ENCODE measurements around the gene SEC23B. TPM values are rescaled to one million over a fixed set of nuclear protein-coding genes. Genes with fewer than 3 reads are reported as not detected.

SEC23B gene
- total RNA-seq, 2 experiments from 2014 or later, result 88.5 to 89.3 TPM

GRCh38 chr20:18588574-18588933 lies 80.8 kb downstream of the SEC23B start:
- no peak for DNase-seq
- ChIA-PET POLR2A (interaction anchor here (0.7 to 1.5 kb wide), 5 partner anchors 11 to 122 kb away, joined by 3 to 4 read pairs (median 3); partner anchors contain the start of genes DZANK1 and POLR3F), CTCF (interaction anchor here (1.1 to 1.2 kb wide), 3 partner anchors 10 to 81 kb away, joined by 3 to 4 read pairs (median 3); partner anchors contain the start of gene SEC23B)
- H3K4me1 Mint-ChIP-seq (ENCODE audit: low read depth), result peaks cover 29% of the 10 kb centered on the region
- peak overlapping the region; percentile 86 for H3K27ac Mint-ChIP-seq
- H3K36me3 Mint-ChIP-seq (ENCODE audit: low read depth), result no peaks in the 10 kb centered on the region
- H3K4me3 Mint-ChIP-seq, result peak overlapping the region; percentile 89
- peaks cover 6% of the 10 kb centered on the region for H3K27me3 Mint-ChIP-seq
- intact Hi-C loops (cut with micrococcal nuclease), result loop anchor here (5.0 kb wide), 1 partner anchor 81 kb away; the partner anchor contains the start of gene SEC23B
- no peaks in the 10 kb centered on the region for H3K9me3 Mint-ChIP-seq
- TF ChIP-seq CTCF (IDR thresholded peaks at IDR 0.05), result no peak
- no peak for ATAC-seq

DNA sequence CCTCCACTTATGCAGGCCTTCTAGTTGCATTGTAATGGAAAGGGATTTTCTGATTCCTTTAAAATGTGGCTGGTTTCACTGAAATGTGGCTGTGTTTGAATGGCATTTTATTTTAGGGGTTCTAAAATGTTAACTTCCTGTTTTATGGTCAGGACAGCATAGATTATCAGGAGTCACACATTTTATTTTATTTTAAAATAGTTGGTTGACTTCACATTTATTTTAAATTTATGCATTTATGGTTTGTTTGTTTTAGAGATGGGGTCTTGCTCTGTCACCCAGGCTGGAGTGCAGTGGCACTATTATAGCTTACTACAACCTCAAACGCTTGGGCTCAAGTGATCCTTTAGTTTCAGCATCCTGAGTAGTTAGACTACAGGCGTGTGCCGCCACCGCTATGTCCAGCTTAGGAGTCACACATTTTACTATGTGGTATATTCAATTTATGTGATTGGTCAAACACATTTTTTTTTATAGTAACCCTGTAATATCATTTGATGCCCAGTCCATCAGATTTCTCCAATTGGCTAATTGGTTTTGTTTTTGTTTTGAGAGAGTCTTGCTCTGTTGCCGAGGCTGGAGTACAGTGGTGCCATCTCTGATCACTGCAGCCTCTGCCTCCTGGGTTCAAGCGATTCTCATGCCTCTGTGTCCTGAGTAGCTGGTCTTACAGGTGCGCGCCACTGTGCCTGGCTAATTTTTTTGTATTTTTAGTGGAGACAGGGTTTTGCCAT lies 82.4 kb downstream of the SEC23B start:
- no peak for TF ChIP-seq CTCF (IDR thresholded peaks at IDR 0.05)
- ATAC-seq, result no peak
- Mint-ChIP-seq H3K9me3 (no peaks in the 10 kb centered on the region), H3K36me3 (ENCODE audit: low read depth) (no peaks in the 10 kb centered on the region), H3K4me1 (ENCODE audit: low read depth) (peaks cover 29% of the 10 kb centered on the region), H3K27me3 (no peaks in the 10 kb centered on the region), H3K27ac (no peak overlapping the region), H3K4me3 (peak overlapping the region; percentile 89)
- no peak for DNase-seq
- intact Hi-C loops (cut with micrococcal nuclease), result loop anchor here (5.0 kb wide), 1 partner anchor 83 kb away; the partner anchor contains the start of gene SEC23B
- ChIA-PET CTCF (interaction anchor here (0.6 to 1.2 kb wide), 2 partner anchors 9 to 83 kb away, joined by 3 read pairs; partner anchors contain the start of gene SEC23B), POLR2A (no interaction called here)

- ChIA-PET CTCF (interaction anchor here (1.3 kb wide), 1 partner anchor 38 kb away, joined by 3 read pairs; no protein-coding TSS in a partner anchor), POLR2A (no interaction called here)
- H3K36me3 Mint-ChIP-seq (ENCODE audit: low read depth), result peaks cover 16% of the 10 kb centered on the region
- H3K4me1 Mint-ChIP-seq (ENCODE audit: low read depth), result no peaks in the 10 kb centered on the region
- no peak for TF ChIP-seq CTCF (IDR thresholded peaks at IDR 0.05)
- intact Hi-C loops (cut with micrococcal nuclease), result no loop called here
- no peak overlapping the region for H3K4me3 Mint-ChIP-seq
- no peaks in the 10 kb centered on the region for H3K27me3 Mint-ChIP-seq
- no peaks in the 10 kb centered on the region for H3K9me3 Mint-ChIP-seq
- ATAC-seq, result no peak
- DNase-seq, result no peak
- H3K27ac Mint-ChIP-seq, result no peak overlapping the region
These were observed 88.5 kb downstream of the SEC23B start for GRCh38 chr20:18596270-18596669.

- no peak for TF ChIP-seq CTCF (IDR thresholded peaks at IDR 0.05)
- intact Hi-C loops (cut with micrococcal nuclease), result no loop called here
- Mint-ChIP-seq H3K4me3 (no peak overlapping the region), H3K9me3 (no peaks in the 10 kb centered on the region), H3K27me3 (no peaks in the 10 kb centered on the region), H3K36me3 (ENCODE audit: low read depth) (peaks cover 4% of the 10 kb centered on the region), H3K4me1 (ENCODE audit: low read depth) (peaks cover 7% of the 10 kb centered on the region), H3K27ac (no peak overlapping the region)
- ChIA-PET CTCF (no interaction called here), POLR2A (no interaction called here)
- DNase-seq, result no peak
- no peak for ATAC-seq
These were observed 102.0 kb downstream of the SEC23B start for GRCh38 chr20:18609741-18610140.

Small RNAs within 50 kb of the gene (microRNA-seq; reads per million reads assigned to microRNA genes)
- gene MIR3192 (ENCODE audit: borderline microRNAs expressed, borderline replicate concordance), result not detected

Other genes starting within 250 kb of the SEC23B start
- gene ZNF133, start 219.4 kb upstream of the SEC23B start, total RNA-seq, result 1 to 10 TPM; 8.0 TPM
- 1 to 10 TPM; 1.4 to 1.8 TPM for gene DZANK1, start 40.9 kb upstream of the SEC23B start, total RNA-seq
- gene POLR3F, start 40.5 kb upstream of the SEC23B start, total RNA-seq, result 10 to 100 TPM in 1 of 2 experiments, 1 to 10 TPM in 1; 8.8 to 10.1 TPM
- 10 to 100 TPM; 15.8 to 17.5 TPM for gene RBBP9, start 10.7 kb upstream of the SEC23B start, total RNA-seq
- gene SMIM26, start 59.5 kb downstream of the SEC23B start, total RNA-seq, result 10 to 100 TPM; 56.5 to 56.6 TPM
- 10 to 100 TPM; 52.3 to 53.5 TPM for gene DTD1, start 80.1 kb downstream of the SEC23B start, total RNA-seq